NCI-H345 (cell line): ENCODE results near the gene GPATCH2.
"Not testable (repeated sequence)": the region's sequence is repeated elsewhere in the genome, so short reads cannot be mapped to it uniquely, and the experiment has no call there.

Experiments
- DNase-seq: peaks from one replicate; lab custom pipeline; 2025; lab: John Stamatoyannopoulos, UW

GPATCH2 gene

GRCh38 chr1:217449370-217449769 lies 181.5 kb downstream of the GPATCH2 start:
- no peak for DNase-seq

GRCh38 chr1:217443845-217444244 lies 187.0 kb downstream of the GPATCH2 start:
- DNase-seq = no peak

GRCh38 chr1:217437376-217437775 lies 193.5 kb downstream of the GPATCH2 start:
- no peak for DNase-seq

- no peak for DNase-seq
Observed at GRCh38 chr1:217435204-217435603, 195.7 kb downstream of the GPATCH2 start.

GRCh38 chr1:217433664-217434063 lies 197.2 kb downstream of the GPATCH2 start:
- DNase-seq = no peak

- no peak for DNase-seq
Observed at GRCh38 chr1:217432339-217432738, 198.6 kb downstream of the GPATCH2 start.

- peak; percentile 3 for DNase-seq
Observed at GRCh38 chr1:217431395-217431794, 199.5 kb downstream of the GPATCH2 start.

- no peak for DNase-seq
Observed at GRCh38 chr1:217425422-217425821, 205.5 kb downstream of the GPATCH2 start.

GRCh38 chr1:217419194-217419551 lies 211.7 kb downstream of the GPATCH2 start:
- DNase-seq = no peak

GRCh38 chr1:217418269-217419193 lies 212.4 kb downstream of the GPATCH2 start:
- no peak for DNase-seq

GRCh38 chr1:217417363-217417762 lies 213.5 kb downstream of the GPATCH2 start:
- DNase-seq = no peak

GRCh38 chr1:217407534-217408001 lies 223.3 kb downstream of the GPATCH2 start:
- DNase-seq = no peak

GRCh38 chr1:217403026-217403720 lies 227.7 kb downstream of the GPATCH2 start:
- DNase-seq = no peak

- no peak for DNase-seq
Observed at GRCh38 chr1:217402301-217402700, 228.6 kb downstream of the GPATCH2 start.

- no peak for DNase-seq
Observed at GRCh38 chr1:217393896-217394295, 237.0 kb downstream of the GPATCH2 start.

GRCh38 chr1:217392441-217392840 lies 238.4 kb downstream of the GPATCH2 start:
- DNase-seq = no peak

GRCh38 chr1:217389895-217390294 lies 241.0 kb downstream of the GPATCH2 start:
- DNase-seq = no peak

GRCh38 chr1:217388522-217389065 lies 242.3 kb downstream of the GPATCH2 start:
- no peak for DNase-seq

GRCh38 chr1:217381773-217382172 lies 249.1 kb downstream of the GPATCH2 start:
- DNase-seq = not testable (repeated sequence)

- DNase-seq = not testable (repeated sequence)
Observed at GRCh38 chr1:217379804-217380203, 251.1 kb downstream of the GPATCH2 start.

- DNase-seq = no peak
Observed at GRCh38 chr1:217379336-217379735, 251.6 kb downstream of the GPATCH2 start.
